T47D (cell line): ENCODE measurements around the gene OR3A3.
"Not testable (repeated sequence)": the region's sequence is repeated elsewhere in the genome, so short reads cannot be mapped to it uniquely, and the experiment has no call there.

Experiments used
- DNase-seq, 2 experiments: peaks; one replicate each; pipeline versions ENCODE4 v3.0.0 to v3.0.0-alpha.2; 2011 to 2012; ENCODE audit warnings: low read depth in 1 of 2, low spot score in 1 of 2
- JUND ChIP-seq: IDR thresholded peaks from 2 replicates; pipeline ENCODE4 v1.6.1; 2012; ENCODE audit warnings: low read depth
- in situ Hi-C: cut with HindIII; loops from 2 replicates; pipeline ENCODE4 v1.10.0; 2016; ENCODE audit warnings: low sequenced_read_pairs, low pct_unique_long_range_greater_than_20kb

OR3A3 gene

GRCh38 chr17:3433741-3434140 is 22.6 kb downstream of the OR3A3 start, which contains the start of gene OR1E2:
Gene OR1E2 (minus strand): TSS chr17:3433841. CDS start chr17:3433841, 0 bp downstream.
- TF ChIP-seq JUND, result no peak
- DNase-seq, result no peak

GRCh38 chr17:3438368-3438767 is 27.2 kb downstream of the OR3A3 start:
- DNase-seq, result no peak
- in situ Hi-C loops, result no loop called here
- no peak for TF ChIP-seq JUND

More at GRCh38 chr17:3433741-3434140, 22.6 kb downstream of the OR3A3 start, which contains the start of gene OR1E2:
- in situ Hi-C loops, result no loop called here

- DNase-seq, result no peak
- in situ Hi-C loops, result no loop called here
- no peak for TF ChIP-seq JUND
These were observed 29.3 kb downstream of the OR3A3 start for GRCh38 chr17:3440451-3440850.

- in situ Hi-C loops, result no loop called here
- peak in 1 of 2 experiments; percentile 31 for DNase-seq
- no peak for TF ChIP-seq JUND
These were observed 36.5 kb downstream of the OR3A3 start for GRCh38 chr17:3447625-3448024.

- no peak for TF ChIP-seq JUND
- DNase-seq, result peak in 1 of 2 experiments; percentile 1
- in situ Hi-C loops, result no loop called here
These were observed 37.0 kb downstream of the OR3A3 start for GRCh38 chr17:3448059-3448665.

- DNase-seq, in situ Hi-C loops: not testable (repeated sequence)
These were observed 55.2 kb downstream of the OR3A3 start for GRCh38 chr17:3466355-3466754.

- no peak for TF ChIP-seq JUND
- no peak for DNase-seq
- in situ Hi-C loops, result no loop called here
These were observed 58.4 kb downstream of the OR3A3 start for GRCh38 chr17:3469529-3469928.

GRCh38 chr17:3471599-3471998 is 60.4 kb downstream of the OR3A3 start, which contains the start of gene SPATA22:
Gene SPATA22 (minus strand): TSS chr17:3471819. CDS start chr17:3469325, 2,494 bp downstream.
- in situ Hi-C loops, result no loop called here
- no peak for DNase-seq

GRCh38 chr17:3472137-3472536 is 61.0 kb downstream of the OR3A3 start:
- TF ChIP-seq JUND, result no peak
- in situ Hi-C loops, result no loop called here
- DNase-seq, result no peak

More at GRCh38 chr17:3471599-3471998, 60.4 kb downstream of the OR3A3 start, which contains the start of gene SPATA22:
- TF ChIP-seq JUND, result no peak
